HG03520 (cell line): Measurements from ENCODE around the gene HORMAD2.
"Not testable (repeated sequence)": the region's sequence is repeated elsewhere in the genome, so short reads cannot be mapped to it uniquely, and the experiment has no call there.

Source experiments
- ATAC-seq: cut with Tn5 transposase; IDR thresholded peaks from one replicate; pipeline ENCODE4 v1.9.1; 2021; ENCODE audit warnings: mild to moderate bottlenecking, moderate library complexity; ENCODE audit not compliant: unreplicated experiment

HORMAD2 gene

GRCh38 chr22:30206944-30207343 is 126.7 kb downstream of the HORMAD2 start:
- no peak for ATAC-seq

GRCh38 chr22:30208631-30209603 is 128.7 kb downstream of the HORMAD2 start:
- no peak for ATAC-seq

- no peak for ATAC-seq
These were observed 129.4 kb downstream of the HORMAD2 start for GRCh38 chr22:30209642-30210041.

GRCh38 chr22:30210235-30210909 is 130.1 kb downstream of the HORMAD2 start:
- ATAC-seq, result no peak

- no peak for ATAC-seq
These were observed 131.0 kb downstream of the HORMAD2 start for GRCh38 chr22:30211124-30211820.

GRCh38 chr22:30212363-30212995 is 132.2 kb downstream of the HORMAD2 start:
- no peak for ATAC-seq

GRCh38 chr22:30212996-30213441 is 132.8 kb downstream of the HORMAD2 start:
- no peak for ATAC-seq

GRCh38 chr22:30214703-30215407 is 134.6 kb downstream of the HORMAD2 start:
- no peak for ATAC-seq

GRCh38 chr22:30216272-30216671 is 136.0 kb downstream of the HORMAD2 start:
- ATAC-seq, result not testable (repeated sequence)

GRCh38 chr22:30216710-30217109 is 136.4 kb downstream of the HORMAD2 start:
- no peak for ATAC-seq

- no peak for ATAC-seq
These were observed 137.7 kb downstream of the HORMAD2 start for GRCh38 chr22:30217698-30218560.

- no peak for ATAC-seq
These were observed 138.9 kb downstream of the HORMAD2 start for GRCh38 chr22:30219049-30219654.

GRCh38 chr22:30219668-30220278 is 139.5 kb downstream of the HORMAD2 start:
- no peak for ATAC-seq

- ATAC-seq, result no peak
These were observed 140.2 kb downstream of the HORMAD2 start for GRCh38 chr22:30220338-30221012.

GRCh38 chr22:30221121-30221992 is 141.1 kb downstream of the HORMAD2 start:
- no peak for ATAC-seq

GRCh38 chr22:30222321-30222720 is 142.1 kb downstream of the HORMAD2 start:
- no peak for ATAC-seq

- ATAC-seq, result no peak
These were observed 143.0 kb downstream of the HORMAD2 start for GRCh38 chr22:30223303-30223702.
